ENCODE measurements around the gene ABI1.

DNA sequence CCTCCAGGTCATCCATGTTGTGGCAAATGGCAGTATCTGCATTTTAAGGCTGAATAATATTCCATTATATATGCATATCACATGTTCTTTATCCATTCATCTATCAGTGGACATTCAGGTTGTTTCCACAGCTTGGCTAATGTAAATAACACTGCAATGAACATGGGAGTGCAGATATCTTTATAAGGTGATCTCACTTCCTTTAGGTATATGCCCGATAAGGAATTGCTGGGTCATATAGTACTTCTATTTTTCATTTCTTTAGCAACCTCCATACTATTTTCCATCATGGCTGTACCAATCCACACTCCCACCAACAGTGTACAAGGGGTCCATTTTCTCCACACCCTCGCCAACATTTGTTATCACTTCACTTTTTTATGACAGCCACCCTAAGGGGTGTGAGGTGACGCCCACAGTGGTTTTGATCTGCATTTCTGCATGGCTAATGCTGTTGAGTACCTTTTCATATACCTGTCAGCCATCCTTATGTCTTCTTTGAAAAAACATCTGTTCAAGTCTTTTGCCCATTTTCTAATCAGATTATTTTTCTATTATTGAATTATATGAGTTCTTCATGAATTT lies 18.9 kb downstream of the ABI1 start:
- TF ChIP-seq, protein P1, sequence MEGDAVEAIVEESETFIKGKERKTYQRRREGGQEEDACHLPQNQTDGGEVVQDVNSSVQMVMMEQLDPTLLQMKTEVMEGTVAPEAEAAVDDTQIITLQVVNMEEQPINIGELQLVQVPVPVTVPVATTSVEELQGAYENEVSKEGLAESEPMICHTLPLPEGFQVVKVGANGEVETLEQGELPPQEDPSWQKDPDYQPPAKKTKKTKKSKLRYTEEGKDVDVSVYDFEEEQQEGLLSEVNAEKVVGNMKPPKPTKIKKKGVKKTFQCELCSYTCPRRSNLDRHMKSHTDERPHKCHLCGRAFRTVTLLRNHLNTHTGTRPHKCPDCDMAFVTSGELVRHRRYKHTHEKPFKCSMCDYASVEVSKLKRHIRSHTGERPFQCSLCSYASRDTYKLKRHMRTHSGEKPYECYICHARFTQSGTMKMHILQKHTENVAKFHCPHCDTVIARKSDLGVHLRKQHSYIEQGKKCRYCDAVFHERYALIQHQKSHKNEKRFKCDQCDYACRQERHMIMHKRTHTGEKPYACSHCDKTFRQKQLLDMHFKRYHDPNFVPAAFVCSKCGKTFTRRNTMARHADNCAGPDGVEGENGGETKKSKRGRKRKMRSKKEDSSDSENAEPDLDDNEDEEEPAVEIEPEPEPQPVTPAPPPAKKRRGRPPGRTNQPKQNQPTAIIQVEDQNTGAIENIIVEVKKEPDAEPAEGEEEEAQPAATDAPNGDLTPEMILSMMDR (IDR thresholded peaks at IDR 0.05; ENCODE audit: low read length) = no peak
- TF ChIP-seq EZH2 (IDR thresholded peaks at IDR 0.05; ENCODE audit: borderline replicate concordance, low read length) = no peak
